Fibroblast of lung (primary cell): Measurements from ENCODE around the gene LSM7. TPM values are rescaled to one million over a fixed set of nuclear protein-coding genes. Genes with fewer than 3 reads are reported as not detected.

Source experiments
- DNase-seq, 2 donors: peaks; one replicate each; pipeline versions ENCODE4 v3.0.0 to v3.0.0-alpha.2; 2010; ENCODE audit warnings: low read depth in 2 of 2
- H2AFZ ChIP-seq: 2 replicates; pipeline ENCODE4 v1.5.1; 2012; ENCODE audit warnings: low read length, control low read depth, inconsistent platforms
- H3K27ac ChIP-seq: 2 replicates; pipeline ENCODE4 v1.5.1; 2011; ENCODE audit warnings: low read length, control low read depth; ENCODE audit not compliant: insufficient read depth
- H3K27me3 ChIP-seq: 2 replicates; pipeline ENCODE4 v1.5.1; 2011; ENCODE audit warnings: mild to moderate bottlenecking, low read length; ENCODE audit not compliant: control insufficient read depth, insufficient read depth
- H3K36me3 ChIP-seq: 2 replicates; pipeline ENCODE4 v1.5.1; 2011; ENCODE audit warnings: low read length; ENCODE audit not compliant: control insufficient read depth, insufficient read depth
- H3K4me1 ChIP-seq: 2 replicates; pipeline ENCODE4 v1.5.1; 2011; ENCODE audit warnings: low read length; ENCODE audit not compliant: control insufficient read depth, insufficient read depth; ENCODE audit errors: extremely low read depth
- H3K4me2 ChIP-seq: 2 replicates; pipeline ENCODE4 v1.5.1; 2011; ENCODE audit warnings: low read length, control low read depth; ENCODE audit not compliant: insufficient read depth; ENCODE audit errors: extremely low read depth
- H3K4me3 ChIP-seq, 4 experiments: fragments of 200-600 bp in 1 of 4; sonication (generic) in 1 of 4; replicated peaks in 1 of 4; 2 replicates each; pipeline ENCODE4 v1.5.1; 2011 to 2016; ENCODE audit warnings: low read length in 4 of 4, low read depth in 3 of 4, mild to moderate bottlenecking in 3 of 4, control low read depth in 2 of 4, inconsistent platforms in 1 of 4, mixed read lengths in 1 of 4; ENCODE audit not compliant: insufficient read depth in 1 of 4; ENCODE audit errors: control extremely low read depth in 1 of 4
- H3K79me2 ChIP-seq: 2 replicates; pipeline ENCODE4 v1.5.1; 2012; ENCODE audit warnings: mild to moderate bottlenecking, low read length, inconsistent platforms; ENCODE audit not compliant: control insufficient read depth, insufficient read depth
- H3K9ac ChIP-seq: 2 replicates; pipeline ENCODE4 v1.5.1; 2011; ENCODE audit warnings: mild to moderate bottlenecking, low read length, control low read depth; ENCODE audit not compliant: insufficient read depth
- H3K9me3 ChIP-seq: 2 replicates; pipeline ENCODE4 v1.5.1; 2012; ENCODE audit warnings: low read depth, low read length; ENCODE audit not compliant: control insufficient read depth, insufficient read depth
- H4K20me1 ChIP-seq: 2 replicates; pipeline ENCODE4 v1.5.1; 2011; ENCODE audit warnings: low read length; ENCODE audit not compliant: control insufficient read depth, insufficient read depth; ENCODE audit errors: extremely low read depth
- EZH2 ChIP-seq: IDR thresholded peaks from 2 replicates; pipeline ENCODE4 v1.5.1; 2012; ENCODE audit warnings: low read length, control low read depth, mild to moderate bottlenecking; ENCODE audit errors: missing control alignments
- polyA plus RNA-seq, 2 donors: library from polyadenylated mRNA; depleted of rRNA in 1 of 2; stranded (reverse) in 1 of 2; unstranded in 1 of 2; fragments of >200 nt; gene quantifications; 2 replicates each; pipeline ENCODE4 v1.2.1, GENCODE V29; 2011 to 2012; ENCODE audit warnings: missing spikeins in 1 of 2
- total RNA-seq: library from RNA; depleted of rRNA; stranded (reverse); fragments of >200 nt; gene quantifications from 2 replicates; pipeline ENCODE4 v1.2.1, GENCODE V29; 2014
- TF ChIP-seq, protein P1 (sequence below), 2 donors: IDR thresholded peaks in 1 of 2; conservative IDR thresholded peaks in 1 of 2; 1 replicate in 1 of 2; 2 replicates in 1 of 2; pipeline ENCODE4 v1.5.1; 2011 to 2012; ENCODE audit warnings: low read length in 2 of 2, control low read depth in 1 of 2, inconsistent platforms in 1 of 2, low read depth in 1 of 2, mild to moderate bottlenecking in 1 of 2

LSM7 gene
- total and polyA plus RNA-seq, 2 donors (not counting 1 experiment from before 2014, with no cell fraction given): 43.1 to 182 TPM

- no peaks in the 10 kb centered on the region for H3K79me2 ChIP-seq
- H3K4me3 ChIP-seq: no peak overlapping the region
- no peak overlapping the region for H3K27ac ChIP-seq
- H3K27me3 ChIP-seq: peaks cover 8% of the 10 kb centered on the region
- TF ChIP-seq, protein P1, sequence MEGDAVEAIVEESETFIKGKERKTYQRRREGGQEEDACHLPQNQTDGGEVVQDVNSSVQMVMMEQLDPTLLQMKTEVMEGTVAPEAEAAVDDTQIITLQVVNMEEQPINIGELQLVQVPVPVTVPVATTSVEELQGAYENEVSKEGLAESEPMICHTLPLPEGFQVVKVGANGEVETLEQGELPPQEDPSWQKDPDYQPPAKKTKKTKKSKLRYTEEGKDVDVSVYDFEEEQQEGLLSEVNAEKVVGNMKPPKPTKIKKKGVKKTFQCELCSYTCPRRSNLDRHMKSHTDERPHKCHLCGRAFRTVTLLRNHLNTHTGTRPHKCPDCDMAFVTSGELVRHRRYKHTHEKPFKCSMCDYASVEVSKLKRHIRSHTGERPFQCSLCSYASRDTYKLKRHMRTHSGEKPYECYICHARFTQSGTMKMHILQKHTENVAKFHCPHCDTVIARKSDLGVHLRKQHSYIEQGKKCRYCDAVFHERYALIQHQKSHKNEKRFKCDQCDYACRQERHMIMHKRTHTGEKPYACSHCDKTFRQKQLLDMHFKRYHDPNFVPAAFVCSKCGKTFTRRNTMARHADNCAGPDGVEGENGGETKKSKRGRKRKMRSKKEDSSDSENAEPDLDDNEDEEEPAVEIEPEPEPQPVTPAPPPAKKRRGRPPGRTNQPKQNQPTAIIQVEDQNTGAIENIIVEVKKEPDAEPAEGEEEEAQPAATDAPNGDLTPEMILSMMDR (conservative IDR thresholded peaks at IDR 0.05 in 1 of 2, IDR thresholded peaks at IDR 0.05 in 1 of 2; ENCODE audit: low read depth in 1 of 2, low read length in 2 of 2): no peak
- no peak for TF ChIP-seq EZH2
- no peaks in the 10 kb centered on the region for H3K9me3 ChIP-seq
- H3K9ac ChIP-seq: no peak overlapping the region
- no peak overlapping the region for H2AFZ ChIP-seq
- H3K4me2 ChIP-seq: no peak overlapping the region
- no peak for DNase-seq
- no peaks in the 10 kb centered on the region for H3K36me3 ChIP-seq
- no peaks in the 10 kb centered on the region for H4K20me1 ChIP-seq
- no peaks in the 10 kb centered on the region for H3K4me1 ChIP-seq
These were observed 32.4 kb upstream of the LSM7 start for GRCh38 chr19:2360833-2361232.

DNA sequence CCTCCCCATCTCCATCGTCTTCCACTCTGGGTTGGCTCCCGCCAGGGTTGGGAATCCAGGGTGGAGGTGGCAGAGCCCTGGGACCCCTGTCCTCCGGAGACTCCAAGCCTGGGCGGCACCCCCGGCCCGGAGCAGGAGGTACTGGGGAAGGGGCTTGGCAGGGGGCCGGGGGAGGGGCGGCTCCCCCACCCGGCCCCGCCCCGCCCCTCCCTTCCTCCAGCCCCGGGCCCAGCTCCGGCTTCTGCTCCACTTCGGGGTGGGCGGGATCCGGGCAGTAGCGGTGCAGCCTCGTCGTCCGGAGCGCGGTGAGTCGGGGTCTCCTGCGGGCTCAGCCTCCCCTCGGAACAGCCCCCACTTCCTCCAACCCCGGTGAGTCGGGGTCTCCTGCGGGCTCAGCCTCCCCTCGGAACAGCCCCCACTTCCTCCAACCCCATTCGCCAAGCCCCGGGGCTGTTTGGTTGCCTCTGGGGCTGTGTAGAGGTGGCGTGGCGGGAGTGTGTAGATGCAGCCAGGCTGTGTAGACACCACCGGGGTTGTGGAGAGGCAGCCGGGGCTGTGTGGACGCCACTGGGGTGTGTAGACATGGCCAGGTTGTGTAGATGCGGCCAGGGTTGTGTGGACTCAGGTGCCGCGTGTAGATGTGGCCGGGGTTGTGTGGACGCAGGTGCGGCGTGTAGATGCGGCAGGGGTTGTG lies 31.8 kb upstream of the LSM7 start, which contains the start of gene TMPRSS9:
Gene TMPRSS9, plus strand, starts transcription at position 274 of the 694 bp plus-strand sequence. CDS start 29,521 bp downstream, outside the sequence.
- no peaks in the 10 kb centered on the region for H3K4me1 ChIP-seq
- no peaks in the 10 kb centered on the region for H4K20me1 ChIP-seq
- H3K4me3 ChIP-seq: no peak within 1 kb of the TSS
- no peak within 1 kb of the TSS for H3K4me2 ChIP-seq
- H2AFZ ChIP-seq: no peak within 1 kb of the TSS
- no peak for DNase-seq
- no peak within 1 kb of the TSS for H3K27ac ChIP-seq
- H3K9ac ChIP-seq: no peak within 1 kb of the TSS
- TF ChIP-seq EZH2: no peak
- TF ChIP-seq, protein P1 (conservative IDR thresholded peaks at IDR 0.05 in 1 of 2, IDR thresholded peaks at IDR 0.05 in 1 of 2; ENCODE audit: low read depth in 1 of 2, low read length in 2 of 2): no peak
- no peaks in the 10 kb centered on the region for H3K79me2 ChIP-seq
- H3K27me3 ChIP-seq: peaks cover 8% of the 10 kb centered on the region
- no peaks in the 10 kb centered on the region for H3K9me3 ChIP-seq
- no peaks in the 10 kb centered on the region for H3K36me3 ChIP-seq

DNA sequence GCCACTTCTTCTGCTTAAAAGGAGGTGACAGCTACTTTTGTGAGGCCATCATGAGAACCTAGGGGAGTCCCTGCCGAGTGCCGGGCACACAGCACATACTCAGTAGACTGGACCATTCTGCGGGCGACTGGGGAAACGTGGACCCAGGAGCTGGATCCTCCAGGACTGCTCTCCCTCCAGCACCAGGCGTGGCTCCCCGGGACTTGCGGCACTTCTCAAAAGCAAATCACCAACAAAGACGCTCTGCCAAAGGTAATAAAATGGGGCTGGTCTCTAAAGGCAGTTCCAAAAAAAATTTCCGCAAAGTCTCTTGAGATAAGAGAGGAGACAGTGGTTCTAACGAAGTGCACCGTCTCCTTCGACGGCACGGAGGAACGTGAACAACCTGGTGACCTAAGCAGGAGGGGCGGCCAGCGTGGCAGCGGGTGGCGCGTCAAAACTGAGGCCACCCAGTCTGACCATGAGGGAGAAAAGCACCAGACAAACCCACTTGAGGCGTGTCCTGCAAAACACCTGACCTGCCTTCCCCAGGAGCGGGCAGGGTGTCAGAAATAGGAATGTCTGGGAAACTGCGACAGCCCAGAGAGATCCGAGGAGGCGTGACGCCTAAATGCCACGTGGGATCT lies 30.3 kb upstream of the LSM7 start:
- no peak overlapping the region for H3K9ac ChIP-seq
- H3K27ac ChIP-seq: no peak overlapping the region
- H3K4me3 ChIP-seq: no peak overlapping the region
- peaks cover under 1% of the 10 kb centered on the region for H3K36me3 ChIP-seq
- no peak for DNase-seq
- no peak for TF ChIP-seq EZH2
- TF ChIP-seq, protein P1 (conservative IDR thresholded peaks at IDR 0.05 in 1 of 2, IDR thresholded peaks at IDR 0.05 in 1 of 2; ENCODE audit: low read depth in 1 of 2, low read length in 2 of 2): no peak
- H3K9me3 ChIP-seq: no peaks in the 10 kb centered on the region
- H2AFZ ChIP-seq: no peak overlapping the region
- no peaks in the 10 kb centered on the region for H3K79me2 ChIP-seq
- H4K20me1 ChIP-seq: no peaks in the 10 kb centered on the region
- H3K4me2 ChIP-seq: no peak overlapping the region
- peaks cover 8% of the 10 kb centered on the region for H3K27me3 ChIP-seq
- no peaks in the 10 kb centered on the region for H3K4me1 ChIP-seq
